Forelimb muscle (tissue), 1 donor: ENCODE data around the gene C2. TPM values are rescaled to one million over a fixed set of nuclear protein-coding genes. Genes with fewer than 3 reads are reported as not detected.

Experiments
- DNase-seq: peaks from one replicate; pipeline ENCODE4 v3.0.0-alpha.2; 2013; ENCODE audit warnings: low read depth
- polyA plus RNA-seq: library from polyadenylated mRNA; unstranded; fragments of 120-200 nt; gene quantifications from one replicate; pipeline ENCODE4 v1.2.1, GENCODE V29; 2013; ENCODE audit not compliant: insufficient read length

The C2 gene
- 3.0 TPM for polyA plus RNA-seq

DNA sequence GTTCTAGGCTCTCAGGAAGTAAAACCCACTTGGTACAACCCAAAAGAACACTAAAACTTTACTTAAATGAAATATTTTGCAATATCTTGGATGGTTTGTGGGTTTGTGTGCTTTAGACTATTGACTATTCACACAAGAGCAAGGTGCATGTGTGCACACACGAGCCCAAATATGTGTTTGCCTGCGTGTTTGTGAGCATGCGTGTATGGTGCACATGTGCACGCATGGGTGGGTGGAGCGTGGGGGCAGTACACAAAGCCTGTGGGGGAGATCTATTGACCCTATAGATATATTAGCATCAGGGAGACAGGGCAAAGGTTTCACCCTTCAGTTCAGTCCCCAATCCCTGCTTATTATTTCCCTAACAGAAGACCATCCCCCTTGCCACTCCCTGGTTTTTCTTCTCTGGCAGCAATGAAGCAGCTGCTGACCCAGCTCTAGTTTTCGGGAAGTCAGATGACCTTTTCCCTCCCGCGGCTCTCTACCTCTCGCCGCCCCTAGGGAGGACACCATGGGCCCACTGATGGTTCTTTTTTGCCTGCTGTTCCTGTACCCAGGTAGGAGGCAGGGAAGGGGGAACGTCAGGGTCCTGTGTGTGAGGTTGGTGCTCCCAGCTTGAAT is at the start of gene C2:
Gene C2, plus strand, starts transcription at position 476 of the 621 bp plus-strand sequence. Its CDS starts 36 bp downstream, at position 512.
- no peak for DNase-seq

- DNase-seq: no peak
Measured at GRCh38 chr6:31878222-31878621, 49.3 kb upstream of the C2 start.

- no peak for DNase-seq
Measured at GRCh38 chr6:31878726-31879125, 48.8 kb upstream of the C2 start, which contains the start of gene SLC44A4. TSS of gene SLC44A4 (minus strand) at chr6:31878997. CDS start at chr6:31878980, 17 bp downstream.

DNA sequence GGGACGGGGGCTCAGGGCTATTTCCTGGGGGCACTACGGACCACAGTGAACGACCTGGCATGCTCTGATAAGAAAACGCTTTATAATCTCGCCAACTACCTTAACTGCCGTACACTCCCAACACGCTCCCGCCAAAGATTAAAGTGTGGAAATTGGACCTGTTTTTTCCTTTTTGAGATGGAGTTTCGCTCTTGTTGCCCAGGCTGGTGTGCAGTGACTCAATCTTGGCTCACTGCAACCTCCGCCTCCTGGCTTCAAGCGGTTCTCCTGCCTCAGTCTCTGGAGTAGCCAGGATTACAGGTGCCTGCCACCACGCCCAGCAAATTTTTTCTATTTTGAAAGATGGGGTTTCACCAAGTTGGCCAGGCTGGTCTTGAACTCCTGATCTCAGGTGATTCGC is 48.4 kb upstream of the C2 start:
- no peak for DNase-seq

DNA sequence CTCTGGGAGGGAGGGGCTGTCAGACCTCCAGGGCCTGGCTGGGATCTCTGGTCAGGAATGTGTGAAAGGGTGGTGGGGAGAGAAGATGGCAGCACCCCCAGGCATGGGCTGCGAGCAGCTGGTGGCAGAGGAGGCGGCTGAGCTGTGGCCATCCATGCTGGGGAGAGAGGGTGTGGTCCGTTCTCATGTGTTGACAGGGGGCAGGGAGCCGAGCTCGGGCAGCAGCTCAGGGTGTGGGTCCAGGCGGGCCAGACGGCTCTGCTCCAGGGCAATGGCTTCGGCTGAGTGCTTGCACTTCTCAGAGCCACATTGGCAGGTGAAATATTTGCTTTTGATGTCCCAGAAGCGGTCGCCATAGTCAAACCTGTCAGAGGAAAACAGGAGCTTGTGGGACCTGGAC is 47.6 kb upstream of the C2 start:
- no peak for DNase-seq

GRCh38 chr6:31880616-31881015 is 46.9 kb upstream of the C2 start:
- DNase-seq: no peak

GRCh38 chr6:31881136-31881859 is 46.2 kb upstream of the C2 start:
- no peak for DNase-seq

- DNase-seq: no peak
Measured at GRCh38 chr6:31882344-31882743, 45.2 kb upstream of the C2 start.

DNA sequence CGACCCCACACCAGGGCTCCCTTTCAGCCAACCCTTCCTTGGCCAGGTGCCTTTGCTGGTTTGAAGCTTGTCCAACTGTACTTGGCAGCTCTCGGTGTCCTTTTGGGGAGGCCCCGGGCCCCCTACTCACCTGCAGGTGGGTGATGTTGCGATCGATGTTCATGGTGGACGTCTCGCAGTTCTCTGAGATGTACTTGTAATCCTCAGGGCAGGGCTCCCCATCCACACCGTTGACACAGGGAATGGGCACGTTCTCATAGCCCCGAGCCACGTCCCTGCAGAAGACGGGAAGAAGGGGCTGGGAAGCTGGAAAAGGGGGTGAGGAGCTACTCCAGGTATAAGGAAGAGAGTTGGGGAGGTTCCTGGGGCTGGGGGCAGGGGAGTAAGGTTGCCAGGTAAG is 43.8 kb upstream of the C2 start:
- DNase-seq: no peak

DNA sequence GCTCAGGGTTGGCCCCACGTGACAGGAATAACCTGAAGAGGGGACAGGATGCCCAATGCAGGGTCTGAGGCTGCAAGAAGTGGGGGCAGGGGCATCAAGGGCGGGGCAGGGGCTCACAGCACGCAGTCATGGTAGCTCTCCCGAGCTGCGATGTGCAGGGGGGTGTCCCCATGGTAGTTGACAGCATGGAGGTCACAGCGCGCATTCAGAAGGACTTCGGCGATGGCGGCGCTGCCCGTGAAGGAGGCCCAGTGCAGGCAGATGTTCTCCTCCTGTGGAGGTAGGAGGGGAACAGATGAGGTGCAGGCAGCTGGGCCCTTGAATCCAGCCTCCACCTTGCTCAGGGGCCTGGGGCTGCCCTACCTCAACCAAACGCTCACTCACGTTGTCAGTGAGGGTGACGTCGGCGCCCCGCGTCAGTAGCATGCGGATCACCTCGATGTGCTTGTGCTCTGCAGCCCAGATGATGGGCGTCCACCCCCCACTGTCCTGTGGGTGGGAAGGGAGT is 42.9 kb upstream of the C2 start:
- DNase-seq: no peak

DNA sequence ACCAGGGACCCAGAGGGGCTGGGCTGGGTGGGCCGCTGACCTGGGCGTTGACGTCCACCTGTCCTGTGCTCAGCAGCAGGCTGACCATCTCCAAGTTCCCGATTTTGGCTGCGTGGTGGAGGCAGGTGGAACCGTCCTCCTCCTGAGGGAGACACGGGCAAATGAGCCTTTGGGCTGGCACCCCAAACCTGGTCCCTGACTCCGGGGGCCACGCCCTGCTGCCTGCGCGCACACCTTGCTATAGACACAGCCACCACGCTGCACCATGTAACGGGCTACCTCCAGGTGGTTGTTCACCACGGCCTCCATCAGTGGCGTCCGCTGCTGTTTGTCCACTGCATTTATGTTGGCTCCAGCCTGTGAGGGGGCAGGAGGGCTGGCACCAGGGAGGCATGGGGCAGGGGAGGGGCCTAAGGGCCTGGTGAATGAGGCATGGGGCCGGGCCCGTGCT is 41.0 kb upstream of the C2 start:
- DNase-seq: no peak

- no peak for DNase-seq
Measured at GRCh38 chr6:31887173-31888007, 40.1 kb upstream of the C2 start.

DNA sequence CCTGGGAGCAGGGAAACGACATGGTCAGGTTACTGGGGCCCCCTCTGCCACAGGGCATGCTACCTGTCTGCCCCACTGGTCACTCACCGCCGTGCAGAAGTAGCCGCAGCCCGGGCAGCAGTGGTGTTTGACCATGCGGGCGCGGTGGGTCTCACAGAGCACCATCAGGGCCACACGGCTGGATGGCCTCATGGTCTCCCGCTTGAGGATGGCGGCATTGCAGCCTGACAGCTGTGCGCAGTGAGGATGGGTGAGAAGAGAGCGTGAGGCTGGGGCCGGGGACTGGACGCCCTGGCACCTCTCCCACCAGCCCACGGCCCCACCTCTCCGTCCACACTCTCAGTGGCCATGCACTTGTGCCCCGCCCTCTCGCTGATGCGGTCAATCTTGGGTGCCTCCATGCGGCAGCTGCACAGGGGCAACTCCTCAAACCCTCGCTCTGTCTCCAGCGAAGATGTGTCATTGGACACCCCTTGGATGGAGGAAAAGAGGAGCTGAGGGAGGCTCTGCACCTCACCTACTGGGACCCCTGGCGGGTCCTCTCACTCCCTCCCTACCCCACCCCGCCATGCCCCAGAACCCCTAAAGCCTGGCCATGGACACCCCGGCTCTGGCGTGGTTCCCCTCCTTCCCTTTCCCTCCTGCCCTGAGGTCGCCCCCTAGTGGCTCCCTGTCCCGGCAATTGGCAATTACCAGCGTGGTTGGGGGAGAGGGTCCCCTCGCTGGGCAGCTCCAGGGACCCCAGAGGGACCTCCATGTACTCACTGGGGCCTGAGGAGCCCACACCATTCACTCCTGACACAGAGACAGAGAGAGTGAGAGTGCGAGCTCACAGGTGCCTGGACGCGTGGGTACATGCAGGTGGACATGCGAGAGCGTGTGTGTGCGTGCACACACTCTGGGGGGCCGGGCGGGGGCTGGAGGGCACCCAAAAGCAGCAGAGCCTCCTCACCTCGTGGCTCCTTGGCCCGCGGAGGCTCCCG is 39.0 kb upstream of the C2 start:
- no peak for DNase-seq

DNA sequence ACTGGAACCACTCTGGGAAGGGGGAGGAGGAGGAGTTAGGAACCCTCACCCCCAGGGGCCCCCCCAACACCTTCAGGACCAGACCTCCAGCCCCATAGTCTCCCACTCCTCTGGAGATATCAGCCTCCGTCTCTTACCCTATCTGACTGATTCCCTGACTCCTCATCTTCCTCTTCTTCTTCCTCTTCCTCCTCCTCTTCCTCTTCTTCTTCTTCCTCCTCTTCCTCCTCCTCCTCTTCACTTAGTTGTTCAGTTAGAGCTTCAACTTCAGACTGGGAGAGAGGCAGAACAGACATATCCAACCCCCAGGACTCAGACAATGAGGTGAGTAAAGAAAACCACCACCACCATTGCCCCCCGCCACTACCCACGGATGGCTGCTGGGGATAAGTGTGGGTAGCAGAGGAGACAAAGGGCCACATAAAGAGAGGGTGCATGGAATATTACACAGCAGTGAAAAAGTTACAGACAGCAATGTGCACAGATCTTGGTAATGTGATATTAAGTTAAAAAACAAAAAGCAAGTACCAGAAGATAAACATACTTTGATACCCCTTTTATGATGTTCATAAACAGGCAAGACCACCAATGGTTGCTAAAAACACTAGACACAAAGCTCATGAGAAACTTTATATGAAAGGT is 38.1 kb upstream of the C2 start:
- DNase-seq: no peak

- no peak for DNase-seq
Measured at GRCh38 chr6:31892821-31893220, 34.7 kb upstream of the C2 start.

DNA sequence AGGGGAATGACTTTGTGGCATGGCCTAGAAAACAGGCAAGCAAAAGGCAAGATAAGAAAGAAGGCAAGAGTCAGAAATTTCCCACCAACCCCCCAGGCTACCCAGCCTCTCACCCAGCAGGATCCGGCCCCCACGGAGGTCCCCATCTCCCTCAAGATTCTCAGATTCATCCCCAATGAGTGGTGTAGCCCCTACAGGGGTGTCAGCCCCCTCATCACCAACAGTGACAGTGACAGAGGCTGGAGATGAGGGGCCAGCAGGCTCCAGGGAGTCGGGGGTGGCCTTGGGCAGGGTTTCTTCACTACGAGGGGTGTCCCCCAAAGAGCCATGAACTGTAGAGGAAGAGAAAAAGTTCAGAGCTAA is 31.0 kb upstream of the C2 start:
- no peak for DNase-seq

GRCh38 chr6:31896856-31897611 is 30.5 kb upstream of the C2 start:
- no peak for DNase-seq

DNA sequence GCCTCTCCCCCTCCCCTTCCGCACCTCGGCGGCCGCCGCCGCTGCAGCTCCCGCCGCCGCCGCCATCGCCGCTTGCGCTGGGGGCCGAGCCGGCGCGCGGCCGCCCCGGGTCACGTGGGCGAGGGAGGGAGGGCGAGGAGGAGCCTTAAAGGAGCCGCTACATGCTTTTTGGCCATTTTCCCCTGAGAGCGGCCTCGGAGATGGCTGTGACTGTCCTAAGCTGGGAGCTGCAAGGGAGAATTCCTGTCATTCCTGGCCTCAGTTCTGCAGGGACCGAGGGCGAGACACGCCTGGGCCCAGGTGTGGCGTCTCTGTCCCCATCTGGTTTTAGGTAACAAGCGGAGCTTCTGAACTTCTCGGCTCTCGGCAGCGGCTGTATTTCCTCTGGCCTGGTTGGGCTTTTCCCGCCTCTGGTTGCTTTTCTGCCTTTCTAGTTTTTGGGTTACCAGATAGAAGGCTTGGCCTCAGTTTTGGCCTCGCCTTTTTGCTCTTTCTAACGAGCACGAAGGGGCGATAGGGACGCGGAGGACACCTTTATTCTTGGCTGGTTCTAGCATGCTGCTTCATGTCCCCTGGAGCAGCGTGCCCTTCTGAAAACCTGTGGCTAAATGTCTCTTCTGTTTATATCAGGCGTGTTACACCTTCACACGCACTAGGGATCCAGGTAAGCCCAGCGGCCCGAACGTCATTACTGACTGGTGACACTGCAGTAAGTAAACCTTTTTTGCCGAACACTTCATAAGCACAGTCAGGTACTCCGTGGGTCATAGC is 29.7 kb upstream of the C2 start, which contains the start of gene EHMT2:
Gene EHMT2, minus strand, starts transcription at position 87 of the 771 bp plus-strand sequence. Its CDS starts 21 bp downstream, at position 66.
- DNase-seq: peak; percentile 49
